ENCODE measurements around the gene DNAH1. TPM values are rescaled to one million over a fixed set of nuclear protein-coding genes. Genes with fewer than 3 reads are reported as not detected.

Gene DNAH1
- total and polyA plus RNA-seq, 2 donors = 3.3 to 9.0 TPM

DNA sequence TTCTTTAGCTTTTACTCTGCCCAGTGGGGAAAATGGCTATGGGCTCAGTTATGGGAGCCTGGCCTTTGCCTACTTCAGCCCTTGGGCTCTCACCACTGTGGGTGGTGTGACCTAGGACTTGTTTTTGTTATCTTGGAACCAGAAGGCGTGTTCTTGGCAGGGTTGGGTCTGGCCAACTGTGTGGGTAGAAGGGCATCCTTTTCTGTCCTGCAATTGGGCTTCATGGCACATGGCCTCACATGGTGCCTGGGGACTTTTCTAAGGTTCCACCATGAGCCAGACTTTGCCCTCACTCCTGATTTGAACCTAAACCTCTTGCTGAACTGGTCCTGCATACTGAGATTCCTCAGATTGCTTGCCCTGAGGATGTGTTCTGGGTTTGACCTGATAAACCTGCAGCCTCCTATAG, 26.8 kb upstream of the DNAH1 start:
- H3K4me1 ChIP-seq (ENCODE audit: control insufficient read depth in 2 of 2, insufficient read depth in 2 of 2, low read length in 2 of 2) = peaks cover 5 to 24% of the 10 kb centered on the region in 2 donors
- DNase-seq (ENCODE audit: low read depth in 6 of 9, low spot score in 9 of 9) = no peak
- H3K9me3 ChIP-seq (ENCODE audit: control insufficient read depth in 2 of 2, insufficient read depth in 1 of 2, low read length in 1 of 2) = no peaks in the 10 kb centered on the region
- H3K4me3 ChIP-seq (ENCODE audit: low read length in 2 of 2) = no peak overlapping the region
- peaks cover 27% of the 10 kb centered on the region in 2 donors for H3K36me3 ChIP-seq (ENCODE audit: control insufficient read depth in 2 of 2, insufficient read depth in 2 of 2, low read length in 1 of 2)
- WGBS = 100% methylated on average over 1 of the region's 1 CpG
- no peaks in the 10 kb centered on the region for H3K27me3 ChIP-seq (ENCODE audit: control insufficient read depth in 2 of 2, insufficient read depth in 1 of 2, low read length in 1 of 2)
- no peak overlapping the region for H3K27ac ChIP-seq (ENCODE audit: low read depth in 1 of 2, low read length in 1 of 2)

DNA sequence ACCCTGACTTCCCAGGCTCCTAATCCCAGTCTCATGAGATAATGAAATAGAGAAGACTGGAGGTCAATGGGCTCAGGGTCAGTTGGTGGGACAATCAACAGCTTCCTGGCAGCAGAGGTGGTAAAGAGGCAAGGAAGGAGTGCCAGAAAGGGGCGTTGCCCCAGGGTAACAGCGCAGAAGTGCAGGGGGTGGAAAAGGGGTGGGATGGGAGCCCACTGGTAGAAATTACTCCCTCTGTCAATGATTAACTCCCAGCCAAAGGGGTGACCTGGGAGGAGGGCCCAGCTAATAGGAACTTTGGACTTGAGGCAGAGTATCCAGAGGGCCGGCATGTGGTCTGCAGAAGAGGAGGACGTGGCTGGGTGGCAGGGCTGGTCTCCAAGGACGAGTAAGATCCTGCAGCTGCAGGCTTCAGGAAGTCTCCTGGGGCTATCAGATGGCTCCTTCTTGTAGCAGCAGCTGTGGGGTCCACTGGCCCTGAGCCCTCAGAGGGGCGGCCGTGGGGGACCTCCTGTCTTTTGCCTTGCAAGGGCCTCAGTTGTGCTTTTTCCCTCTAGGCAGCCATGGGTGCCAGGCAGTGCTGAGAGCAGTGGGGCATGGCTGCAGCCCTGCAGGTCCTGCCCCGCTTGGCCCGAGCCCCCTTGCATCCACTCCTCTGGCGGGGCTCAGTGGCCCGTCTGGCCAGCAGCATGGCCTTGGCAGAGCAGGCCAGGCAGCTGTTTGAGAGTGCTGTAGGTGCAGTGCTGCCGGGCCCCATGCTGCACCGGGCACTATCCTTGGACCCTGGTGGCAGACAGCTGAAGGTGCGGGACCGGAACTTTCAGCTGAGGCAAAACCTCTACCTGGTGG, 26.1 kb upstream of the DNAH1 start:
- H3K27me3 ChIP-seq (ENCODE audit: control insufficient read depth in 2 of 2, insufficient read depth in 1 of 2, low read length in 1 of 2) = no peaks in the 10 kb centered on the region
- no peaks in the 10 kb centered on the region for H3K9me3 ChIP-seq (ENCODE audit: control insufficient read depth in 2 of 2, insufficient read depth in 1 of 2, low read length in 1 of 2)
- no peak for DNase-seq (ENCODE audit: low read depth in 6 of 9, low spot score in 9 of 9)
- 94% methylated on average over 15 of the region's 15 CpGs for WGBS
- no peak overlapping the region for H3K4me3 ChIP-seq (ENCODE audit: low read length in 2 of 2)
- H3K36me3 ChIP-seq (ENCODE audit: control insufficient read depth in 2 of 2, insufficient read depth in 2 of 2, low read length in 1 of 2) = peaks cover 27% of the 10 kb centered on the region in 2 donors
- no peak overlapping the region for H3K27ac ChIP-seq (ENCODE audit: low read depth in 1 of 2, low read length in 1 of 2)
- H3K4me1 ChIP-seq (ENCODE audit: control insufficient read depth in 2 of 2, insufficient read depth in 2 of 2, low read length in 2 of 2) = peaks cover 5 to 24% of the 10 kb centered on the region in 2 donors

DNA sequence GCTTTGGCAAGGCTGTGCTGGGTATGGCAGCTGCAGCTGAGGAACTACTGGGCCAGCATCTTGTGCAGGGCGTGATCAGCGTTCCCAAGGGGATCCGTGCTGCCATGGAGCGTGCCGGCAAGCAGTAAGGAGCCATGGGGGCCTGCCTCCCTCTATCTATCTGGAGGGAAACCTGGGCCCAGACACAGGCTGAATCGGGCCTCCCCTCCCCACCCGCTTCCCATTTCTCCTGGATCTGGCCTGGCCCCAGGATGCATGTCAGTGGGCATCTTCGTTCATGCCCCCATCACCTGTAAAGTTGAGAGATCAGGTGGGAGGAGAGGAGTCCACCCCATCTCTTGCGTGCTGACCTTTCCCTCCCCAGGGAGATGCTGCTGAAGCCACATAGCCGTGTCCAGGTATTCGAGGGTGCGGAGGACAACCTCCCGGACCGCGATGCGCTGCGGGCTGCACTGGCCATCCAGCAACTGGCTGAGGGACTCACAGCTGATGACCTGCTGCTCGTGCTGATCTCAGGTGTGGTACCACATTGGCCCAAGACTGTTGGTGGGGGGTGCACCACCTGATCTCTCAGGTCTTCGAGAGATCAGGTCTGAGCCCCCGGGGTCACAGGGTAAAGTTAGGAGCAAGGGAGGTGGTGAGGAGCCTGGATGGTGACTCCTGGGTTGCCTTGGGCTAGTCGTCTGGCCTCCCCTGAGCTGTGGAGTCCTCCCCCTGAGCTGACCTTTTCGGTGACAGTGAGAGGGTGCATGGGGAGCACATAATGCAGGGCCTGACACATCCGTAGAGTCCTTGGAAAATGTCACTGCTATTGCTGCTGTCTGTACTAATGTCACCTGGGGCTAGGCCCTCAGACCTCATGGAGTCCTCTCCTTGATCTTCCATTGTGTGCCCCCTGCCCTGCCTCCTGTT, 25.3 kb upstream of the DNAH1 start:
- no peak for DNase-seq (ENCODE audit: low read depth in 6 of 9, low spot score in 9 of 9)
- H3K9me3 ChIP-seq (ENCODE audit: control insufficient read depth in 2 of 2, insufficient read depth in 1 of 2, low read length in 1 of 2) = no peaks in the 10 kb centered on the region
- no peaks in the 10 kb centered on the region for H3K27me3 ChIP-seq (ENCODE audit: control insufficient read depth in 2 of 2, insufficient read depth in 1 of 2, low read length in 1 of 2)
- WGBS = 97% methylated on average over 23 of the region's 23 CpGs
- no peak overlapping the region for H3K27ac ChIP-seq (ENCODE audit: low read depth in 1 of 2, low read length in 1 of 2)
- peaks cover 27% of the 10 kb centered on the region in 2 donors for H3K36me3 ChIP-seq (ENCODE audit: control insufficient read depth in 2 of 2, insufficient read depth in 2 of 2, low read length in 1 of 2)
- no peak overlapping the region for H3K4me3 ChIP-seq (ENCODE audit: low read length in 2 of 2)
- peaks cover 5 to 24% of the 10 kb centered on the region in 2 donors for H3K4me1 ChIP-seq (ENCODE audit: control insufficient read depth in 2 of 2, insufficient read depth in 2 of 2, low read length in 2 of 2)

GRCh38 chr3:52291508-52292181, 24.5 kb upstream of the DNAH1 start:
- Histone ChIP-seq H3K27me3 (ENCODE audit: control insufficient read depth in 2 of 2, insufficient read depth in 1 of 2, low read length in 1 of 2) (no peaks in the 10 kb centered on the region), H3K36me3 (ENCODE audit: control insufficient read depth in 2 of 2, insufficient read depth in 2 of 2, low read length in 1 of 2) (peaks cover 27% of the 10 kb centered on the region in 2 donors), H3K9me3 (ENCODE audit: control insufficient read depth in 2 of 2, insufficient read depth in 1 of 2, low read length in 1 of 2) (no peaks in the 10 kb centered on the region), H3K4me3 (ENCODE audit: low read length in 2 of 2) (no peak overlapping the region), H3K4me1 (ENCODE audit: control insufficient read depth in 2 of 2, insufficient read depth in 2 of 2, low read length in 2 of 2) (peaks cover 5 to 21% of the 10 kb centered on the region in 2 donors), H3K27ac (ENCODE audit: low read depth in 1 of 2, low read length in 1 of 2) (no peak overlapping the region)
- 87% methylated on average over 7 of the region's 7 CpGs for WGBS
- DNase-seq (ENCODE audit: low read depth in 6 of 9, low spot score in 9 of 9) = peak in 7 of 9 donors; percentile 29 to 71 (median 50)

DNA sequence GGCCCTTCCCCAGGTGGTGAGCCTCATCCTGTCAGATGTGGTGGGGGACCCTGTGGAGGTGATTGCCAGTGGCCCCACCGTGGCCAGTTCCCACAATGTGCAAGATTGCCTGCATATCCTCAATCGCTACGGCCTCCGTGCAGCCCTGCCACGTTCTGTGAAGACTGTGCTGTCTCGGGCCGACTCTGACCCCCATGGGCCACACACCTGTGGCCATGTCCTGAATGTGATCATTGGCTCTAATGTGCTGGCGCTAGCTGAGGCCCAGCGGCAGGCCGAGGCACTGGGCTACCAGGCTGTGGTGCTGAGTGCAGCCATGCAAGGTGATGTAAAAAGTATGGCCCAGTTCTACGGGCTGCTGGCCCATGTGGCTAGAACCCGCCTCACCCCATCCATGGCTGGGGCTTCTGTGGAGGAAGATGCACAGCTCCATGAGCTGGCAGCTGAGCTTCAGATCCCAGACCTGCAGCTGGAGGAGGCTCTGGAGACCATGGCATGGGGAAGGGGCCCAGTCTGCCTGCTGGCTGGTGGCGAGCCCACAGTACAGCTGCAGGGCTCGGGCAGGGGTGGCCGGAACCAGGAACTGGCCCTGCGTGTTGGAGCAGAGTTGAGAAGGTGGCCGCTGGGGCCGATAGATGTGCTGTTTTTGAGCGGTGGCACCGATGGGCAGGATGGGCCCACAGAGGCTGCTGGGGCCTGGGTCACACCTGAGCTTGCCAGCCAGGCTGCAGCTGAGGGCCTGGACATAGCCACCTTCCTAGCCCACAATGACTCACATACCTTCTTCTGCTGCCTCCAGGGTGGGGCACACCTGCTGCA, 23.7 kb upstream of the DNAH1 start:
- no peaks in the 10 kb centered on the region for H3K9me3 ChIP-seq (ENCODE audit: control insufficient read depth in 2 of 2, insufficient read depth in 1 of 2, low read length in 1 of 2)
- no peak for DNase-seq (ENCODE audit: low read depth in 6 of 9, low spot score in 9 of 9)
- no peak overlapping the region for H3K4me3 ChIP-seq (ENCODE audit: low read length in 2 of 2)
- 97% methylated on average over 20 of the region's 20 CpGs for WGBS
- H3K27ac ChIP-seq (ENCODE audit: low read depth in 1 of 2, low read length in 1 of 2) = no peak overlapping the region
- peaks cover 0 to 14% of the 10 kb centered on the region in 2 donors for H3K4me1 ChIP-seq (ENCODE audit: control insufficient read depth in 2 of 2, insufficient read depth in 2 of 2, low read length in 2 of 2)
- peaks cover 27% of the 10 kb centered on the region in 2 donors for H3K36me3 ChIP-seq (ENCODE audit: control insufficient read depth in 2 of 2, insufficient read depth in 2 of 2, low read length in 1 of 2)
- H3K27me3 ChIP-seq (ENCODE audit: control insufficient read depth in 2 of 2, insufficient read depth in 1 of 2, low read length in 1 of 2) = no peaks in the 10 kb centered on the region

GRCh38 chr3:52293491-52294319, 22.4 kb upstream of the DNAH1 start:
- Histone ChIP-seq H3K4me1 (ENCODE audit: control insufficient read depth in 2 of 2, insufficient read depth in 2 of 2, low read length in 2 of 2) (peaks cover 0 to 11% of the 10 kb centered on the region in 2 donors), H3K27ac (ENCODE audit: low read depth in 1 of 2, low read length in 1 of 2) (no peak overlapping the region), H3K9me3 (ENCODE audit: control insufficient read depth in 2 of 2, insufficient read depth in 1 of 2, low read length in 1 of 2) (no peaks in the 10 kb centered on the region), H3K27me3 (ENCODE audit: control insufficient read depth in 2 of 2, insufficient read depth in 1 of 2, low read length in 1 of 2) (peaks cover 0 to 3% of the 10 kb centered on the region in 2 donors), H3K36me3 (ENCODE audit: control insufficient read depth in 2 of 2, insufficient read depth in 2 of 2, low read length in 1 of 2) (peaks cover 27% of the 10 kb centered on the region in 2 donors), H3K4me3 (ENCODE audit: low read length in 2 of 2) (no peak overlapping the region)
- 97% methylated on average over 17 of the region's 17 CpGs for WGBS
- DNase-seq (ENCODE audit: low read depth in 6 of 9, low spot score in 9 of 9) = no peak

DNA sequence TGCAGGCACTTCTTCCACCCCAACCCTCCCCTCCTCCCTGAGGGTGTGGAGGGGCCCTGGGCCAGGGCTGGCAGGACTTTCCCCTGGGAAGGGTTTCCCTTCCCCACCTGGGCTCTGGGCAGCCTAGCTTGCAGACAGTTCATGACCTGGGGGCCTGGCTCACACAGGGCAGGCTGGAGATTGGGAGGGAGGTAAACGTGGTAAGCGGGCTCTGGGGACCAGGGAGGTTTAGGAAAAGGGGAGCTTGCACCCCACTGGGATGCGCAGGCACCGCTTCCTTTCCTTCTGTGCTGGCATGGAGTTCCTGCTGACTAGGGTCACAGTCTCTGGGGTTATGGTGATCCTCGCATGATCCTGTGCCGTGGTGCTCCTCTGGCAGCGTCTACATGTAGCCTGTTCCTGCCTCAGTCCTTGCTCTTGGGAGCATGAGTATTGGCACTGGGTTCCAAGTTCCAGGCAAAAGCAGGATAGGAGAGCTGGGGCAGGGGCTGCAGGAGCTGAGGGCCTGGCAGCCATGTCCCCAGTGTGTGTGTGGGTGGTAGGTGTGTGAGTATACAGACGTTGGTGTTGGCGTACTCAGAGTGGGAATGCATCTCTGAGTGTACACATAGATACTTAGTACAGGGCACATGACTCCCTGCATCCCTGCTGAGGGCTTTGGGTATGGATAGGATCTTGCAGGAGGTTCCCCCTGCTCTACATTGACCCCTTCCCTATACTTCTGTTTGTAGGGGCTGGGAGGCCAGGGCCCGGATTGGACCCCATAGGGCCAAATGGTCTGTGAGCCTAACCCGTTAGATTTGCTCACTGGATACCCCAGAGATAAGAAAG, 21.6 kb upstream of the DNAH1 start:
- H3K27ac ChIP-seq (ENCODE audit: low read depth in 1 of 2, low read length in 1 of 2) = no peak overlapping the region
- H3K27me3 ChIP-seq (ENCODE audit: control insufficient read depth in 2 of 2, insufficient read depth in 1 of 2, low read length in 1 of 2) = peaks cover 0 to 8% of the 10 kb centered on the region in 2 donors
- no peaks in the 10 kb centered on the region for H3K9me3 ChIP-seq (ENCODE audit: control insufficient read depth in 2 of 2, insufficient read depth in 1 of 2, low read length in 1 of 2)
- peaks cover 0 to 16% of the 10 kb centered on the region in 2 donors for H3K4me1 ChIP-seq (ENCODE audit: control insufficient read depth in 2 of 2, insufficient read depth in 2 of 2, low read length in 2 of 2)
- H3K4me3 ChIP-seq (ENCODE audit: low read length in 2 of 2) = no peak overlapping the region
- H3K36me3 ChIP-seq (ENCODE audit: control insufficient read depth in 2 of 2, insufficient read depth in 2 of 2, low read length in 1 of 2) = peaks cover 27% of the 10 kb centered on the region in 2 donors
- no peak for DNase-seq (ENCODE audit: low read depth in 6 of 9, low spot score in 9 of 9)
- 97% methylated on average over 11 of the region's 11 CpGs for WGBS

Data from thymus (tissue), 11 donors.